ENCODE results near the gene PROKR1. TPM values are rescaled to one million over a fixed set of nuclear protein-coding genes. Genes with fewer than 3 reads are reported as not detected.

The PROKR1 gene
- total RNA-seq, 1 experiment from 2014 or later, result not detected

DNA sequence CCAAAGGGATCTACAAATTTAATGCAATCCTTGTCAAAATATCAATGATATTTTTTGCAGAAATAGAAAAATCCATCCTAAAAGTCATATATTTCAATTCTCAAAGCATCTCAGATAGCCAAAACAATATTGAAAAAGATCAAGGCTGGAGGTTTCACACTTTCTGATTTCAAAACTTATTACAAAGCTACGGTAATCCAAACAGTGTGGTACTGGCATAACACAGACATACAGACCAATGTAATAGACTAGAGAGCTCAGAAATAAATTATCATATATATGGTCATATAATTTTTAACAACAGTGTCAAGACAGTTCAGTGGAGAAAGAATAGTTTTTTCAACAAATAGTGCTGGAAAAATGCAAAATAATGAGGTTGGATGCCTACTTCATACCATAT, 40.3 kb upstream of the PROKR1 start:
- no peak for DNase-seq
- intact Hi-C loops (cut with micrococcal nuclease; ENCODE audit: unreplicated experiment), result no loop called here
- Mint-ChIP-seq H3K27ac (ENCODE audit: unreplicated experiment) (no peak overlapping the region), H3K4me1 (ENCODE audit: low read depth, unreplicated experiment) (no peaks in the 10 kb centered on the region), H3K36me3 (ENCODE audit: insufficient read depth, unreplicated experiment) (no peaks in the 10 kb centered on the region), H3K9me3 (ENCODE audit: low read depth, unreplicated experiment) (peaks cover 7% of the 10 kb centered on the region), H3K4me3 (ENCODE audit: low read depth, unreplicated experiment) (no peak overlapping the region), H3K27me3 (ENCODE audit: unreplicated experiment) (no peaks in the 10 kb centered on the region)
- TF ChIP-seq, protein P1, sequence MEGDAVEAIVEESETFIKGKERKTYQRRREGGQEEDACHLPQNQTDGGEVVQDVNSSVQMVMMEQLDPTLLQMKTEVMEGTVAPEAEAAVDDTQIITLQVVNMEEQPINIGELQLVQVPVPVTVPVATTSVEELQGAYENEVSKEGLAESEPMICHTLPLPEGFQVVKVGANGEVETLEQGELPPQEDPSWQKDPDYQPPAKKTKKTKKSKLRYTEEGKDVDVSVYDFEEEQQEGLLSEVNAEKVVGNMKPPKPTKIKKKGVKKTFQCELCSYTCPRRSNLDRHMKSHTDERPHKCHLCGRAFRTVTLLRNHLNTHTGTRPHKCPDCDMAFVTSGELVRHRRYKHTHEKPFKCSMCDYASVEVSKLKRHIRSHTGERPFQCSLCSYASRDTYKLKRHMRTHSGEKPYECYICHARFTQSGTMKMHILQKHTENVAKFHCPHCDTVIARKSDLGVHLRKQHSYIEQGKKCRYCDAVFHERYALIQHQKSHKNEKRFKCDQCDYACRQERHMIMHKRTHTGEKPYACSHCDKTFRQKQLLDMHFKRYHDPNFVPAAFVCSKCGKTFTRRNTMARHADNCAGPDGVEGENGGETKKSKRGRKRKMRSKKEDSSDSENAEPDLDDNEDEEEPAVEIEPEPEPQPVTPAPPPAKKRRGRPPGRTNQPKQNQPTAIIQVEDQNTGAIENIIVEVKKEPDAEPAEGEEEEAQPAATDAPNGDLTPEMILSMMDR (IDR thresholded peaks at IDR 0.05; ENCODE audit: unreplicated experiment), result no peak
- BruUV-seq (replicated peaks), result no TSS peak
- CTCF ChIA-PET, result interaction anchor here (0.6 kb wide), 1 partner anchor 137 kb away, joined by 3 read pairs; no protein-coding TSS in a partner anchor

DNA sequence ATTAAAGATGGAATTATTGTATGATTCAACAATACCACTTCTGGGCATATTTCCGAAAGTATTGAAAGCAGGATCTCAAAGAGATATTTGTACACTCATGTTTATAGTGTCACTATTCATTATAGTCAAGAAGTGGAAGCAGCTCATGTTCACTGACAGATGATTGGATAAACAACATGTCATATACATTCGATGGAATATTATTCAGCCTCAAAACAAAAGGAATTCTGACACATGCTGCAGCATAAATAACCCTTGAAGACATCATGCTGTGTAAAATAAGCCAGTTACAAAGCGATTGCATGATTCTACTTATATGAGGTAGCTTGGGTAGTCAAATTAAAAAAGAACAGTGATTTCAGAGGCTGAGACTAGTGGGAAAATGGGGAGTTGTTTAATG, 39.3 kb upstream of the PROKR1 start:
- Mint-ChIP-seq H3K27ac (ENCODE audit: unreplicated experiment) (no peak overlapping the region), H3K4me3 (ENCODE audit: low read depth, unreplicated experiment) (no peak overlapping the region), H3K4me1 (ENCODE audit: low read depth, unreplicated experiment) (no peaks in the 10 kb centered on the region), H3K9me3 (ENCODE audit: low read depth, unreplicated experiment) (peaks cover 5% of the 10 kb centered on the region), H3K36me3 (ENCODE audit: insufficient read depth, unreplicated experiment) (no peaks in the 10 kb centered on the region), H3K27me3 (ENCODE audit: unreplicated experiment) (no peaks in the 10 kb centered on the region)
- intact Hi-C loops (cut with micrococcal nuclease; ENCODE audit: unreplicated experiment), result no loop called here
- DNase-seq, result no peak
- TF ChIP-seq, protein P1 (IDR thresholded peaks at IDR 0.05; ENCODE audit: unreplicated experiment), result no peak
- CTCF ChIA-PET, result no interaction called here
- no TSS peak for BruUV-seq (replicated peaks)

DNA sequence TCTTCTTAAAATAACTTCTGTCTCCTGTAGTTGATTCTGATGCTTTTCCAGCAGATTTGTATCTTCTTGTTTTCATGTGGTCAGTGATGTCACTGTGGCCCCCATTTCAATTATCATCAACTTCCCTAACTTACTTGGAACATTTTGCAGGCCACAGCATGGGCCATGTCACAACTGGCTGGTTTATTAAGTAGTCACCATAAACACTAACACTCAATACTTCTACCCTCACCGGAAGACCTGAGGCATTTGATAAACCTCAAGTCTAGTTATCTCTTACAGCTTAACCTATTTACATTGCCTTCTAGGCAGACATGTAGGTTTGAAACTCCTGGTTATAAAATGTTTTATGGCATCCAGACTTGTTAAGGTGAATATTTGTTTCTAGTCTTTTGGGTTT, 37.4 kb upstream of the PROKR1 start:
- Mint-ChIP-seq H3K36me3 (ENCODE audit: insufficient read depth, unreplicated experiment) (no peaks in the 10 kb centered on the region), H3K4me3 (ENCODE audit: low read depth, unreplicated experiment) (no peak overlapping the region), H3K27me3 (ENCODE audit: unreplicated experiment) (no peaks in the 10 kb centered on the region), H3K4me1 (ENCODE audit: low read depth, unreplicated experiment) (no peaks in the 10 kb centered on the region), H3K27ac (ENCODE audit: unreplicated experiment) (no peak overlapping the region), H3K9me3 (ENCODE audit: low read depth, unreplicated experiment) (peaks cover 6% of the 10 kb centered on the region)
- intact Hi-C loops (cut with micrococcal nuclease; ENCODE audit: unreplicated experiment), result no loop called here
- CTCF ChIA-PET, result no interaction called here
- BruUV-seq (replicated peaks), result no TSS peak
- DNase-seq, result no peak
- TF ChIP-seq, protein P1 (IDR thresholded peaks at IDR 0.05; ENCODE audit: unreplicated experiment), result no peak

DNA sequence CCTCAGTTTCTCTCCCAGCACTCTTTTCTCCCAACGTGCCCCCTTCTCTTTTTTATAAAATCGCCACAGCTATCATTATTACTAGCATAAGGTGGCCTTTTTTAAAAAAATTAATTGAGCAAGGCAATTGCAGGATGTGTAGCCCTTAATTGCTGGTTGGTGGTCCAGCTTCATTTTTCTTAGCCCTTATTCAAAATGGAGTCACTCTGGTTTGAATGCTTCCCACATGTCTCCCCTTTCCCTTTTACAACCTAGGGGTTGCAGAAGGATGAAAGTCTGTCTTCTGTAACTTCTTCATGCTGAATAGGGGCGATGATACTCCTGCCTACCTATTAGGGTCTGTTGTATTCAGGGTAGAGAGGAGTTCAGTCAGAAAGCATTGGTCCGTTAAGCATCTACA, 36.6 kb upstream of the PROKR1 start:
- no peak overlapping the region for H3K27ac Mint-ChIP-seq (ENCODE audit: unreplicated experiment)
- DNase-seq, result no peak
- no peak overlapping the region for H3K4me3 Mint-ChIP-seq (ENCODE audit: low read depth, unreplicated experiment)
- H3K9me3 Mint-ChIP-seq (ENCODE audit: low read depth, unreplicated experiment), result peaks cover 6% of the 10 kb centered on the region
- intact Hi-C loops (cut with micrococcal nuclease; ENCODE audit: unreplicated experiment), result no loop called here
- no peaks in the 10 kb centered on the region for H3K4me1 Mint-ChIP-seq (ENCODE audit: low read depth, unreplicated experiment)
- TF ChIP-seq, protein P1 (IDR thresholded peaks at IDR 0.05; ENCODE audit: unreplicated experiment), result no peak
- H3K27me3 Mint-ChIP-seq (ENCODE audit: unreplicated experiment), result no peaks in the 10 kb centered on the region
- no peaks in the 10 kb centered on the region for H3K36me3 Mint-ChIP-seq (ENCODE audit: insufficient read depth, unreplicated experiment)
- BruUV-seq (replicated peaks), result no TSS peak
- CTCF ChIA-PET, result no interaction called here
